Ovary (tissue), 9 donors: ENCODE data around the gene LIMS1. TPM values are rescaled to one million over a fixed set of nuclear protein-coding genes. Genes with fewer than 3 reads are reported as not detected.
A peak's percentile ranks its signal among the peaks of the same experiment; 100 is the strongest.
"Not testable (repeated sequence)": the region's sequence is repeated elsewhere in the genome, so short reads cannot be mapped to it uniquely, and the experiment has no call there.

Experiments used
- DNase-seq, 5 donors: peaks; one replicate each; pipeline ENCODE4 v3.0.0-alpha.2; 2019 to 2020
- H3K27ac ChIP-seq, 2 donors: fragments of 200-600 bp; one replicate each; pipeline versions ENCODE4 v1.5.1 to v1.8.0; 2019 to 2022
- H3K27me3 ChIP-seq: fragments of 200-600 bp; one replicate; pipeline ENCODE4 v1.8.0; 2022
- H3K36me3 ChIP-seq: fragments of 200-600 bp; sonication (generic); one replicate; pipeline ENCODE4 v1.5.1; 2019
- H3K4me1 ChIP-seq: one replicate; pipeline ENCODE4 v1.8.1; 2013; ENCODE audit warnings: mild to moderate bottlenecking, moderate library complexity; ENCODE audit not compliant: insufficient read depth
- H3K4me3 ChIP-seq: fragments of 200-600 bp; sonication (generic); one replicate; pipeline ENCODE4 v1.5.1; 2017
- H3K9me3 ChIP-seq, 2 donors: fragments of 200-600 bp in 1 of 2; sonication (generic) in 1 of 2; one replicate each; pipeline versions ENCODE4 v1.5.1 to v1.8.1; 2013 to 2019; ENCODE audit warnings: mild to moderate bottlenecking in 1 of 2, moderate library complexity in 1 of 2
- EP300 ChIP-seq: sonication (generic); formaldehyde crosslinking; IDR thresholded peaks from one replicate; pipeline ENCODE4 v1.6.1; 2017; ENCODE audit warnings: antibody characterized with exemption
- POLR2A ChIP-seq: fragments of 450-650 bp; IDR thresholded peaks from one replicate; pipeline ENCODE4 v1.6.1; 2017; ENCODE audit warnings: antibody characterized with exemption, mild to moderate bottlenecking, moderate library complexity
- WGBS, 3 donors: extraction: QIAGEN DNeasy Blood & Tissue Kit in 1 of 3; methylation state at CpG; one replicate each; pipeline versions ENCODE4 v1.1.5 to v1.1.7; 2013 to 2017; 5-methylcytosine and 5-hydroxymethylcytosine counted together
- intact Hi-C, 4 donors: fragments of 100-400 bp; cut with DNase I; formaldehyde crosslinking; loops; one replicate each; pipeline versions ENCODE4 v1.11.0 to v1.15.1; 2022 to 2023
- polyA plus RNA-seq, 2 donors: library from polyadenylated mRNA; stranded (reverse); fragments of 200-250 nt in 1 of 2; fragments of 350-450 nt in 1 of 2; fragmentation: Illumina TruSeq in 1 of 2; extraction: RNeasy Lipid Tissue Mini Kit (QIAGEN cat#74804) in 1 of 2; gene quantifications; one replicate each; pipeline ENCODE4 v1.2.3, GENCODE V29; 2013 to 2014
- total RNA-seq, 7 donors: library from RNA; depleted of rRNA in 2 of 7; stranded (reverse); fragments of >200 nt in 2 of 7; fragmentation: NEBNext Ultra II Directional in 3 of 7; extraction: Animal tissue kit (Norgen Biotek cat#: 25700) in 3 of 7; gene quantifications; one replicate each; pipeline versions ENCODE4 v1.1.0 to v1.2.4, GENCODE V29; 2016 to 2023
- TF ChIP-seq, protein P1 (sequence below), 3 donors: fragments of 450-650 bp in 2 of 3; fragments of 200-600 bp in 1 of 3; IDR thresholded peaks; one replicate each; pipeline versions ENCODE4 v1.5.1 to v1.8.0; 2016 to 2022; ENCODE audit warnings: antibody characterized with exemption in 3 of 3, mild to moderate bottlenecking in 1 of 3
- donor health status: DM: no; HTN: no; CAD: no; lungs with moderate emphysema.
- donor health status: DM: no; HTN: no; CAD: no.
- donor health status: Bipolar disorder and iron deficiency.
- donor health status: DM: yes; HTN: yes; CAD: no.
- donor health status: DM: no; HTN: no; CAD: no.
- donor health status: DM: yes; HTN: yes; CAD: no.

Gene LIMS1
- total and polyA plus RNA-seq, 9 donors, result 36.2 to 91.1 (median 40.2) TPM

DNA sequence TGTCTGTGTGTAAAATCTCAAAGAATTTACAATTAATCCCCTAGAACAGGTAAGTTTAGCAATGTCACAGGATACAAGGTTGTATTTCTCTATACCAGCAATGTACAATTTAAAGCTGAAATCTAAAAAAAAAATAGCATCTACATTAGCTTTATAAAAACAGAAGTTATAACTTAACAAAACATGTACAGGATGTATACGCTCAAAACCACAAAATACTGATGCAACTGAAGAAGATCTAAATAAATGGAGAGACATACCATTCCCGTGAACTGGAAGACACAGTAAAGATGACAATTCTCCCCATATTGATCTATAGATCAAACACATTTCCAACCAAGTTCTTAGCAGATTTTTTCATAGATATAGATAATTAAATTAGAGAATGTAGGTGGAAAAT is 167.5 kb downstream of the LIMS1 start:
- 82 to 87% (median 85%) methylated on average over 2 of the region's 2 CpGs for WGBS, 3 donors
- intact Hi-C loops, result no loop called here

DNA sequence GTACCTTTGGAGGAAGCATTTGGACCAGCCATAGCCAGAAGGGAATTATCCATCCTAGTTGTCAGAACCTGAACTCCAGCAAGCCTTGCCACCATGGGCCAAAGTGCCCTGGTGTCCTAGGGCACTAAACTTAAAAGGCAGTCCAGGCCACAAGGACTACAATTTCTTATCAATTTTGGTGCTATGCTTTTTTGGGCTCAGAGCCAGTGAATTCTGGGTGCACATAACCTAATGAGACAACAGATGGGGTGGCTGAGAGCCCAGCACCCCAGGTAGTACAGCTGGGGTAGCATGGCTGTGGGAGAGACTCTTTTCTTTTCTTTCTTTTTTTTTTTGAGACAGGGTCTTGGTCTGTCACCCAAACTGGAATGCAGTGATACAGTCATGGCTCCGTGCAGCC is 170.6 kb downstream of the LIMS1 start:
- Histone ChIP-seq H3K4me1 (no peaks in the 10 kb centered on the region), H3K9me3 (no peaks in the 10 kb centered on the region), H3K27ac (no peak overlapping the region), H3K4me3 (no peak overlapping the region), H3K27me3 (no peaks in the 10 kb centered on the region), H3K36me3 (no peaks in the 10 kb centered on the region)
- 87 to 100% (median 91%) methylated on average over 1 of the region's 1 CpG for WGBS, 3 donors
- DNase-seq, result no peak
- TF ChIP-seq, protein P1, sequence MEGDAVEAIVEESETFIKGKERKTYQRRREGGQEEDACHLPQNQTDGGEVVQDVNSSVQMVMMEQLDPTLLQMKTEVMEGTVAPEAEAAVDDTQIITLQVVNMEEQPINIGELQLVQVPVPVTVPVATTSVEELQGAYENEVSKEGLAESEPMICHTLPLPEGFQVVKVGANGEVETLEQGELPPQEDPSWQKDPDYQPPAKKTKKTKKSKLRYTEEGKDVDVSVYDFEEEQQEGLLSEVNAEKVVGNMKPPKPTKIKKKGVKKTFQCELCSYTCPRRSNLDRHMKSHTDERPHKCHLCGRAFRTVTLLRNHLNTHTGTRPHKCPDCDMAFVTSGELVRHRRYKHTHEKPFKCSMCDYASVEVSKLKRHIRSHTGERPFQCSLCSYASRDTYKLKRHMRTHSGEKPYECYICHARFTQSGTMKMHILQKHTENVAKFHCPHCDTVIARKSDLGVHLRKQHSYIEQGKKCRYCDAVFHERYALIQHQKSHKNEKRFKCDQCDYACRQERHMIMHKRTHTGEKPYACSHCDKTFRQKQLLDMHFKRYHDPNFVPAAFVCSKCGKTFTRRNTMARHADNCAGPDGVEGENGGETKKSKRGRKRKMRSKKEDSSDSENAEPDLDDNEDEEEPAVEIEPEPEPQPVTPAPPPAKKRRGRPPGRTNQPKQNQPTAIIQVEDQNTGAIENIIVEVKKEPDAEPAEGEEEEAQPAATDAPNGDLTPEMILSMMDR (IDR thresholded peaks at IDR 0.05), result no peak
- TF ChIP-seq EP300 (no peak), POLR2A (no peak)
- intact Hi-C loops, result no loop called here

More for the DNA sequence above, 167.5 kb downstream of the LIMS1 start:
- Histone ChIP-seq H3K27ac (no peak overlapping the region), H3K36me3 (no peaks in the 10 kb centered on the region), H3K4me3 (no peak overlapping the region), H3K27me3 (no peaks in the 10 kb centered on the region), H3K4me1 (no peaks in the 10 kb centered on the region), H3K9me3 (no peaks in the 10 kb centered on the region)
- no peak for DNase-seq
- no peak for TF ChIP-seq EP300
- TF ChIP-seq POLR2A, result no peak
- TF ChIP-seq, protein P1 (IDR thresholded peaks at IDR 0.05), result no peak

DNA sequence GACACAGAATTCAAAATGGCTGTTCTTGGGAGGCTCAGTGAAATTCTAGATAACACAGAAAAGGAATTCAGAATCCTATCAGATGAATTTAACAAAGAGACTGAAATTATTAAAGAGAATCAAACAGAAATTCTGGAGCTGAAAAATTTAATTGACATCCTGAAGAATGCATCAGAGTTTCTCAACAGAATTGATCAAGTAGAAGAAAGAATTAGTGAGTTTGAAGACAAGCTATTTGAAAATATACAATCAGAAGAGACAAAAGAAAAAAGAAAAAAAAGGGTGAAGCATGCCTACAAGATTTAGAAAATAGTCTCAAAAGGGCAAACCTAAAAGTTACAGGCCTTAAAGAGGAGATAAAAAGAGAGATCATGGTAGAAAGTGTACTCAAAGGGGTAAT is 173.0 kb downstream of the LIMS1 start:
- intact Hi-C loops, result no loop called here
- Histone ChIP-seq H3K27ac (no peak overlapping the region), H3K36me3 (no peaks in the 10 kb centered on the region), H3K27me3 (no peaks in the 10 kb centered on the region), H3K4me1 (no peaks in the 10 kb centered on the region), H3K9me3 (no peaks in the 10 kb centered on the region), H3K4me3 (no peak overlapping the region)
- DNase-seq, result no peak
- TF ChIP-seq, protein P1 (IDR thresholded peaks at IDR 0.05), result no peak
- TF ChIP-seq EP300 (no peak), POLR2A (no peak)

DNA sequence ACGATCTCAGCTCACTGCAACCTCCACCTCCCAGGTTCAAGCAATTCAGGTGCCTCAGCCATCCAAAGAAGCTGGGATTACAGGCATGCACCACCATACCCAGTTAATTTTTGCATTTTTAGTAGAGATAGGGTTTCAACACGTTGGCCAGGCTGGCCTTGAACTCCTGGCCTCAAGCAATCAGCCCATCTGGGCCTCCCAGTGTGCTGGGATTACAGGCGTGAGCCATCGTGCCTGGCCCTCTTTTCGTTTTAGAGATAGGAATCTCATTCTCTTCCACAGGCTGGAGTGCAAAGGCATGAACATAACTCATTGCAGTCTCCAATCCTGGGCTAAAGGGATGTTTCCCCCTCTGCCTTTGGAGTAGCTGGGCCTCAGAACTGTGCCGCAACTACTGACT is 182.7 kb downstream of the LIMS1 start:
- intact Hi-C loops, DNase-seq, H3K27ac ChIP-seq, H3K9me3 ChIP-seq, H3K4me3 ChIP-seq, H3K4me1 ChIP-seq, H3K27me3 ChIP-seq, H3K36me3 ChIP-seq: not testable (repeated sequence)
- 50 to 62% (median 51%) methylated on average over 6 of the region's 6 CpGs for WGBS, 3 donors

DNA sequence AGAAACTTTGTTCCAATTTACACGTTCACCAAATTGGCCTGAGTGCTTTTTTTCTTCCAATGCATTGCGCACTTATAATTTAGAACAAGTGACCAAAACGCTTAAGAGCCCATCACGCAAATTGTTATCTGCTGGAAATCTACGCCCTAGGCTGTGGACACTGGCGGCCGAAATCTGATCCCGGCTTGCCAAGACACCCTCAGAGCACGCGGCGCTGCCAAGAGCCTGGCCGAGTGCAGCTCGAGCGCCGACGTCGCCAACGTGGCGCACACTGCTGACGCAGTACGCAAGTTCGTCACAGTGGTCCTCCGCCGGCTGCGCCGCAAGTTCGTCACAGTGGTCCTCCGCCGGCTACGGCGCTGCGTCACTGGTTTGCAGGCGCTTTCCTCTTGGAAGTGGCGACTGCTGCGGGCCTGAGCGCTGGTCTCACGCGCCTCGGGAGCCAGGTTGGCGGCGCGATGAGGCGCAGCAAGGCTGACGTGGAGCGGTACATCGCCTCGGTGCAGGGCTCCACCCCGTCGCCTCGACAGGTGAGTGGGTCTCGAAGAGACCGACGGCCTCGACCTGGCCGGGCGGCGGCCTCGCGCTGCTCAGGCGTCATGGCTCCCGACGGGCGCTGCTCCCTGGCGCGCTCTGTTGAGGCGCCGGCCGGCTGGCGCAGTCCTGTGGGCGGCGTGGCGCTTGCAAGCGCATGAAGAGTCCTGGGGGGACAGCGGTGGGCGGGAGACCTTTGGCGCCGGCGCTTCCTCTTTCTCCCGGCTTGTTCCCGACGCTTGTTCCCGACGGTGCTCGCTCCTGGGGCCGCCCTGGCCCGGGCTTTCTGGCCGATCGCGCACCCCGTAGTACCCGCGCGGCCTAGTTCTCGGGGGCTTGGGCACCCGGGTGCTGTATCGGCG is 185.1 kb downstream of the LIMS1 start, which contains the start of gene RANBP2:
RANBP2 (plus strand) TSS at position 334 of the 896 bp plus-strand sequence; CDS start at position 459, 125 bp downstream.
- Histone ChIP-seq H3K4me1 (peaks cover 3% of the 10 kb centered on the region), H3K27me3 (no peaks in the 10 kb centered on the region), H3K27ac (peak within 1 kb of the TSS; percentile 89 to 97), H3K4me3 (peak within 1 kb of the TSS; percentile 97), H3K9me3 (no peaks in the 10 kb centered on the region), H3K36me3 (no peaks in the 10 kb centered on the region)
- TF ChIP-seq POLR2A (peak; percentile 98), EP300 (no peak)
- TF ChIP-seq, protein P1 (IDR thresholded peaks at IDR 0.05), result peak in 1 of 3 donors; percentile 19
- intact Hi-C loops, result no loop called here
- WGBS, 3 donors, result 0 to 1% (median 0%) methylated on average over 76 to 97 of the region's 97 CpGs
- DNase-seq, result peak; percentile 94 to 98 (median 96)

DNA sequence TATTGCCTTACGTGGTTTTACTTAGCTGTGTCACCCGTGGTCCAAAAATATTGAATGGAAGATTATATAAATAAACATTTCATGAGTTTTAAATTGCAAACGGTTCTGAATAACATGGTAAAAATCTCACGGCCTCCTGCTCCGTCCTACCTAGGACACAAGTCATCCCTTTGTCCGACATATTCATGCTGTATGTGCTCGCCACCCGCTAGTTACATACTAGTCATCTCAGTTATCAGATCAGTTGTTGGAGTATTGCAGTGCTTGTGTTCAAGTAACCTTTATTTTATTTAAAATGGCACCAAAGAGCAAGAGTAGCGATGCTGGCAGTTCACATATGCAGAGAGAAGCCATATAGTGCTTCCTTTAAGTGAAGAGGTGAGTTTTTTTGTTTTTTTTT is 191.8 kb downstream of the LIMS1 start:
- H3K27ac ChIP-seq, H3K27me3 ChIP-seq, intact Hi-C loops, H3K9me3 ChIP-seq, H3K4me3 ChIP-seq, H3K4me1 ChIP-seq, DNase-seq, H3K36me3 ChIP-seq: not testable (repeated sequence)
- 70 to 78% (median 75%) methylated on average over 9 of the region's 9 CpGs for WGBS, 3 donors

DNA sequence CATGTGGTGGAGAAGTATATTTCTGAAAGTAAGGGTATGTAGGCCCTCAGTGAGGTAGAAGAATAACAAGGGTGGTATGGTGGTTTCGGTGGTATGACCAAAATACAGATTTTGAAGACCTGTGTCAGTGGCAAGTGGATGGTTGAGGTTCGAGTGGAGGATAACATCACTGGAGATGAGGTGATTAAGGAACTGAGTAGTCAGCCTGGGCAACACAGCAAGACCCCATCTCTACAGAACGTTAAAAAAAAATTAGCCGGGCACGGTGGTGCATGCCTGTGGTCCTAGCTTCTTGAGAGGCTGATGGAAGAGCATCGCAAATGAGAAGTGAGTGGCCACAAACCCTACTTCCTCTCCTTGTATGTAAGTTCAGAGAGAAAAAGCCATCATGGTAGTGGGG is 200.4 kb downstream of the LIMS1 start:
- H3K9me3 ChIP-seq, H3K27me3 ChIP-seq, H3K36me3 ChIP-seq, H3K4me1 ChIP-seq, H3K4me3 ChIP-seq, intact Hi-C loops, DNase-seq, H3K27ac ChIP-seq: not testable (repeated sequence)
- 98% methylated on average over 6 of the region's 6 CpGs for WGBS, 3 donors
